Tibial nerve (tissue), 4 donors: ENCODE measurements around the gene KRTAP25-1.

ENCODE experiments used
- EP300 ChIP-seq, 2 donors: sonication (generic); formaldehyde crosslinking; IDR thresholded peaks; one replicate each; pipeline ENCODE4 v1.6.1; 2017; ENCODE audit warnings: antibody characterized with exemption in 2 of 2, mild to moderate bottlenecking in 1 of 2
- POLR2A ChIP-seq, 2 donors: fragments of 450-650 bp; IDR thresholded peaks; one replicate each; pipeline ENCODE4 v1.6.1; 2017; ENCODE audit warnings: antibody characterized with exemption in 2 of 2, mild to moderate bottlenecking in 2 of 2, moderate library complexity in 2 of 2
- TF ChIP-seq, protein P1 (sequence below), 5 experiments: fragments of 200-600 bp in 3 of 5; fragments of 450-650 bp in 2 of 5; sonication (generic) in 3 of 5; IDR thresholded peaks; one replicate each; pipeline ENCODE4 v1.5.1; 2016 to 2019; ENCODE audit warnings: antibody characterized with exemption in 5 of 5, mild to moderate bottlenecking in 3 of 5, moderate library complexity in 2 of 5

DNA sequence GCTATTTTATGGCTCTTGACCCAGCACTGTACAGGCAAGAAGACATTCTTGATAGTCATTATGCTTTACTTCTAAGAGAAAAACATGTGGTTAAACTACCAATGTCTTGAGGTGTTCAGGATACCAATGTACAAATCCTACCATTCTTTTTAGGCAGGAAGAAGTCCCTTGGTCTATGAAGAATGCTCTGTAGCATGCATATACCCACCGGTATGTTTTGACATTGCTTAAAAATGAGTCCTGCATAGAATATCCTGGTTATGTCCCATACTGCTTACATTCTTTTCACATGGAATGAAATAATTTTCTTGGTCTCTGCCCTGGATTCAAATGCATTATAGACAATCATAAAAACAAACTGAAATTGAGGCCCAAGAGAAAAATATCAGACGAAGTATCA, 43.4 kb upstream of the KRTAP25-1 start:
- no peak for TF ChIP-seq POLR2A (IDR thresholded peaks at IDR 0.05)
- TF ChIP-seq, protein P1, sequence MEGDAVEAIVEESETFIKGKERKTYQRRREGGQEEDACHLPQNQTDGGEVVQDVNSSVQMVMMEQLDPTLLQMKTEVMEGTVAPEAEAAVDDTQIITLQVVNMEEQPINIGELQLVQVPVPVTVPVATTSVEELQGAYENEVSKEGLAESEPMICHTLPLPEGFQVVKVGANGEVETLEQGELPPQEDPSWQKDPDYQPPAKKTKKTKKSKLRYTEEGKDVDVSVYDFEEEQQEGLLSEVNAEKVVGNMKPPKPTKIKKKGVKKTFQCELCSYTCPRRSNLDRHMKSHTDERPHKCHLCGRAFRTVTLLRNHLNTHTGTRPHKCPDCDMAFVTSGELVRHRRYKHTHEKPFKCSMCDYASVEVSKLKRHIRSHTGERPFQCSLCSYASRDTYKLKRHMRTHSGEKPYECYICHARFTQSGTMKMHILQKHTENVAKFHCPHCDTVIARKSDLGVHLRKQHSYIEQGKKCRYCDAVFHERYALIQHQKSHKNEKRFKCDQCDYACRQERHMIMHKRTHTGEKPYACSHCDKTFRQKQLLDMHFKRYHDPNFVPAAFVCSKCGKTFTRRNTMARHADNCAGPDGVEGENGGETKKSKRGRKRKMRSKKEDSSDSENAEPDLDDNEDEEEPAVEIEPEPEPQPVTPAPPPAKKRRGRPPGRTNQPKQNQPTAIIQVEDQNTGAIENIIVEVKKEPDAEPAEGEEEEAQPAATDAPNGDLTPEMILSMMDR (IDR thresholded peaks at IDR 0.05): no peak
- no peak for TF ChIP-seq EP300 (IDR thresholded peaks at IDR 0.05)
